Mammary epithelial cell (primary cell): ENCODE measurements around the gene BMF.

Source experiments
- EZH2 ChIP-seq: IDR thresholded peaks from 2 replicates; pipeline ENCODE4 v1.6.1; 2012; ENCODE audit warnings: low read length, inconsistent platforms, borderline replicate concordance
- TF ChIP-seq, protein P1 (sequence below), 2 donors: IDR thresholded peaks in 1 of 2; conservative IDR thresholded peaks in 1 of 2; 2 replicates each; pipeline ENCODE4 v1.5.1; 2011 to 2012; ENCODE audit warnings: inconsistent platforms in 2 of 2, low read length in 2 of 2, mild to moderate bottlenecking in 2 of 2, control low read depth in 1 of 2, low read depth in 1 of 2; ENCODE audit not compliant: insufficient read depth in 1 of 2; ENCODE audit errors: extremely low read depth in 1 of 2

DNA sequence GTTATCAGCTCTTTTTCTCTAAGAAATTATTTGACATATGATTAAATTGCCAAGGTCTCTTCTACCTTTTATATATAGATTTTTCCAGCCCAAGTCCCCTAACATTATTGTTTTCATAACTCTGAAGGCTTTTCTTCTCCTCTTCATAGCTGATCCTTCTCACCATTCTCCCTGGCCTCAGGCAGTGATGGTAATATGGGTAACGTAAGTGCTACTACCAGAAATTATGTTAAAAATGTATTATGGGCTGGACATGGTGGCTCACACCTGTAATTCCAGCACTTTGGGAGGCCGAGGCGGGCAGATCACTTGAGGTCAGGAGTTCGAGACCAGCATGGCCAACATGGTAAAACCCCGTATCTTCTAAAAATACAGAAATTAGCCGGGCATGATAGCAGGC, 29.2 kb downstream of the BMF start:
- TF ChIP-seq, protein P1, sequence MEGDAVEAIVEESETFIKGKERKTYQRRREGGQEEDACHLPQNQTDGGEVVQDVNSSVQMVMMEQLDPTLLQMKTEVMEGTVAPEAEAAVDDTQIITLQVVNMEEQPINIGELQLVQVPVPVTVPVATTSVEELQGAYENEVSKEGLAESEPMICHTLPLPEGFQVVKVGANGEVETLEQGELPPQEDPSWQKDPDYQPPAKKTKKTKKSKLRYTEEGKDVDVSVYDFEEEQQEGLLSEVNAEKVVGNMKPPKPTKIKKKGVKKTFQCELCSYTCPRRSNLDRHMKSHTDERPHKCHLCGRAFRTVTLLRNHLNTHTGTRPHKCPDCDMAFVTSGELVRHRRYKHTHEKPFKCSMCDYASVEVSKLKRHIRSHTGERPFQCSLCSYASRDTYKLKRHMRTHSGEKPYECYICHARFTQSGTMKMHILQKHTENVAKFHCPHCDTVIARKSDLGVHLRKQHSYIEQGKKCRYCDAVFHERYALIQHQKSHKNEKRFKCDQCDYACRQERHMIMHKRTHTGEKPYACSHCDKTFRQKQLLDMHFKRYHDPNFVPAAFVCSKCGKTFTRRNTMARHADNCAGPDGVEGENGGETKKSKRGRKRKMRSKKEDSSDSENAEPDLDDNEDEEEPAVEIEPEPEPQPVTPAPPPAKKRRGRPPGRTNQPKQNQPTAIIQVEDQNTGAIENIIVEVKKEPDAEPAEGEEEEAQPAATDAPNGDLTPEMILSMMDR (conservative IDR thresholded peaks at IDR 0.05 in 1 of 2, IDR thresholded peaks at IDR 0.05 in 1 of 2; ENCODE audit: extremely low read depth in 1 of 2, insufficient read depth in 1 of 2, low read depth in 1 of 2, low read length in 2 of 2), result no peak
- TF ChIP-seq EZH2, result no peak
